Fibroblast of skin of scalp (primary cell): ENCODE results near the gene CCDC70. TPM values are rescaled to one million over a fixed set of nuclear protein-coding genes. Genes with fewer than 3 reads are reported as not detected.
A peak's percentile ranks its signal among the peaks of the same experiment; 100 is the strongest.
"Not testable (repeated sequence)": the region's sequence is repeated elsewhere in the genome, so short reads cannot be mapped to it uniquely, and the experiment has no call there.

Source experiments
- DNase-seq: peaks from one replicate; pipeline ENCODE4 v3.0.0-alpha.2; 2013
- polyA plus RNA-seq, 2 experiments: library from polyadenylated mRNA; unstranded; fragments of 120-200 nt; gene quantifications; one replicate each; pipeline ENCODE4 v1.2.1, GENCODE V29; 2013; ENCODE audit not compliant: insufficient read length in 2 of 2

Gene CCDC70
- polyA plus RNA-seq (2013, experiment 1 of 2; ENCODE audit: insufficient read length), result not detected
- not detected for polyA plus RNA-seq (2013, experiment 2 of 2; ENCODE audit: insufficient read length)

DNA sequence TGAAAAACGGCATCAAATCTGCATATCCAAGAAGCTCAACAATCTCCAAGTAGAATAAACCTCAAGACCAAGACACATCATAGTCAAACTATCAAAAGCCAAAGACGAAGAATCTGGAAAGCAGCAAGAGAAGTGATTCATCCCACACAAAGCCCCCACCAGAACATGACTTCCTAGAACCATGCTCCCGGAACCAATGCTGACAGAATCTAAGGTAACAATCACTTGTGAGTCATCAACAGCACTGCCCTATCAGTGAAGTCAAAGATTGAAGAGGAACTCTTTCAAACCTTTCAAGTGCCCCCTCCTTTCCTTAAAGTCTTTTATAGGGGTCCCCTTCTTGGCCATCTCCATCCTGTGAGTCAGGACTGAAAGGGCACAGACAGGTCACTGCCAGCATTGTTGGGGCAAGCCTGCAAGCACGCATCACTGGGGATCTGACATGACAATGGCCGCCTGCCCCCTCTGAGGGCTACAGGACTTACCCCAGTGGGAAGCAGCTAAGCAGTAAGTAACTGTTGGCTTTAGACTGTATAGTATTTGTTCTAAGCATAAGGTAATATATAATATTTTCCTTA, at the start of gene CCDC70:
Gene CCDC70, plus strand, starts transcription at position 247 of the 578 bp plus-strand sequence. CDS start 3,443 bp downstream, outside the sequence.
- DNase-seq, result peak; percentile 9

DNA sequence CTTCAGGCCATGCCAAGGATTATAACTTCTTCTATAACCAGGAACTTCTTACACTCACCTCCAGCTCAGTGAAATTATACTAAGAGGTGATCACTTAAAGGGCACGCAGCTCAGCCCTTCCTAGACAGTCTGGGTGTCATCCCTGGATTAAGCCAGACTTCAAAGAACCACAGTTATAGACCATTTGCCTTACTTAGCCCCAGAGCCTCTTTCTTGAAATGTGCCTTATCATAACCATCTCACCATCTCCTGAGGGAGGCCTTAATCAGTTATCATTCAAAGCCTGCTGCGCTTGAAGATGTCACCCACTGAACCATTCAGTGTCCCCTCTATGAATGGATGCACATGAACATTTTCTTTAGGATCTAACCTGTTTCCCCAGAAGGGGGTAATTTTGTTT, 47.7 kb upstream of the CCDC70 start:
- DNase-seq, result no peak

DNA sequence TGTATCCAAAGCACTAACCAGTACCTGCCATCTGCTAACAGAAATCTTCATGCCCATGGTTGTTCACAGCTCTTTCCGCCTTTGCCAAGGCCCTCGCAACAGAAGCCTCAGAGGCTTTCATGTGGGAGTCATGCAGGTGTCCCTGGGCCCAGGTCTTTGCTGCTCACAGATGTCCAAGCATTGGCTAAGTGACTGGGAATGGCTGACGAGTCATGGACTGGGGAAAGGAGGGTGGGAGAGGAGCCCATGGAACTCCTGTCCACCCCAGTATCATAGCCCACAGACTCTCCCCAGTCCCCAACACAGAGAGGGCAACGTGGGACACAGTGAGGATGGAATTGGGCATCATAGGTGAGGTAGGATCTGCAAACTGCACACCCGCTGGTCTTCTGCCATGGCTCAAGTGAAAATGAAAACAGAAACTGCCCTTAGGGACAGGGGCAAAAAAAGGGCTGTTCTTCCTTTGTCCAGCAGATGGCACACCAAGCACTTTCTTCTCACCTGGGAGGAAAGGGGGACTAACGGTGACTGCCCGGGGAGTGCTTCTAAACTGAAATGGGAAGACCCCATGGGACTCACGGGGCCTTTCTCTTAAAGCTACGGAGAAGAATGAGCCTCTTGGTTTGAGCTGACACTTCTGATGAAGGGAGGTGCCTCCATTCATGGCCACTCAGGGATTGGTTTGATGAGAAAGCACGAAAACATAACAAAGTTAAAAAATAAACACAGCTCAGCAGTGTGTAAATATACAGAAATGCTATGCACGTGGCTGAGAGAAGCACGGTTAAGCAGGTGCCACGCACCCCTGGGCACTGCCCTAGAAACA, 46.7 kb upstream of the CCDC70 start:
- peak; percentile 48 for DNase-seq

DNA sequence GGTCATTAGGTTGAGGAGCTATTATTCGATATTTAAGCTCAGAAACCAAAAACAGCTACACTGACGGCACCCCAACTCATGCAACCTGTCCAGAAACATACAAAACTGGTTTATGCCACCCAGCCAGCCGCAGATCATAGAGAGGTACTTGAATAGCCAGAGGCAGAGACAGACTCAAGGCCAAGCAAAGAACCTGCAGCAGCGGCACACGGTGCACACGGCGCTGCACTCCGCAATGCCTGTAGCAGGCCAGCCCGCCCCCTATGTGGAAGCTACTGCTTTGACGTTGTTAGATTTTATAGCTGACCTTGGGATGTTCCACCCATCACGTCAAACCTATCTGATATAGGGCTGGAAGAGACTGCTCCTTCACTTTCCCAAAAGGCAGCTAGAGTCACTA, 45.9 kb upstream of the CCDC70 start:
- no peak for DNase-seq

DNA sequence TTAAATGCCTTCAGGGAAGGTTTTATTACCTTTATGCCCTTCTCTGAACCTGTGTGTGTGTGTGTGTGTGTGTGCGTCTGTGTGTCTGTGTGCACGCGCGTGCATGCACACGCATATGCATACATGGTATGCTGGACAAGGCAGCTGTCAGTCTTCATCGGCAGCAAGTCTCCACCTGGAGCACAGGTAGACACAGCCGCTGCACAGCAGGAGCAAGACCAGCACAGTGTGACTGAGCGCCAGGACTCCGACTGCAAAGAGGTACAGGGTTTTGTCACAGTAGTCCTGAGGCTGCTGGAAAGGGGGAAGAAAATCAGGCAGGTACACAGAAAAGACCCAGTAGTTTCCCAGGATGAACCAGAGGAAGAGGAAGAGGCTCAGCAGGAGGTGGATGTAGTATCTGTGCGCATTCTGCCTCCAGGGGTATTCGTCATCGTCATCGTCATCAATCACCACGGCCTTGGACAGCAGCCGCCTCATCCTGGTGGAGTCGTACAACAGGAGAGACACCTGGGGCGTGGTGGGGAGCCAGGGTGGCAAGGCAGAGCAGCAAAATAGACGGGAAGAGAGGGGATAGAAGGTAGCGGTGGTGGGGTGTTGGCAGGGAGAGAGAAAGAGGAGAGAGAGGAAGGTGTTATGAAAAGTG, 45.0 kb upstream of the CCDC70 start:
- DNase-seq, result no peak

DNA sequence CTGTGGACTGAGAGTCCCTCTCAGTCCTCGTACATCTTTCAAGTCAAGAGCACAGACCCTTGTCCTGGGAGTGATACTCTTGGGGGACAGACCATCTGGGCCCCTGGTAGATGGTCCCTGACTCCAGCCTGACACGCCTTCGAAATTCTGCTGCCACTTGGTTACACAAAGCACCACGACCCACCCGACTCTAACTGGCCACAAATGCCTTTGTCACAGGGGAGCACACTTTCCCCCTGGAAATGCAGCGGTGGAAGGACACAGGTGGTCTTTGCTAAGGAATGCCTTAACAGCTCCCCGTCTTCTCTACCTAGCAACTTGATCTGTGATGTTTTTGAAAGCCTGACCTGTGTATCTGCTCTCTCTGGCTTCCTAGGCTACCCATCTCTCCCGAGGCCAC, 44.1 kb upstream of the CCDC70 start:
- no peak for DNase-seq

DNA sequence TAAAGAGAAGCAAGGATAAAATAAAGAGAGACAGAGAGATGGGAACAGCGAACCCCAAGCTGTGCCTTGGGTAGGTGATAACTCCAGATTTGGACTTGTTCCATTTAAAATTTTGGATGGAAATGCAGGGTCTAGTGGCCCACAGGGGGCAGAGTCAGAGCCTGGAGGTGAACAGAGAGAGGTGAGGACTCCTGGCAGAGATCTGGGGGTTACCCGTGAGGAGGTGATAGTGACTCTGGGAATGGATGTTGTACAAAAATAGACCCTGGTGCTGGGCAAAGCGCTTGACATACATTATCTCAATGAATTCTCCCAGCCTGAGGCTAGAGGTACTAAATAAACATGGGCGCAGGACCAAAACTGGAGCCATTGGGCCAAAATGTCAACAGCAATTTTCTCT, 43.5 kb upstream of the CCDC70 start:
- DNase-seq, result no peak

DNA sequence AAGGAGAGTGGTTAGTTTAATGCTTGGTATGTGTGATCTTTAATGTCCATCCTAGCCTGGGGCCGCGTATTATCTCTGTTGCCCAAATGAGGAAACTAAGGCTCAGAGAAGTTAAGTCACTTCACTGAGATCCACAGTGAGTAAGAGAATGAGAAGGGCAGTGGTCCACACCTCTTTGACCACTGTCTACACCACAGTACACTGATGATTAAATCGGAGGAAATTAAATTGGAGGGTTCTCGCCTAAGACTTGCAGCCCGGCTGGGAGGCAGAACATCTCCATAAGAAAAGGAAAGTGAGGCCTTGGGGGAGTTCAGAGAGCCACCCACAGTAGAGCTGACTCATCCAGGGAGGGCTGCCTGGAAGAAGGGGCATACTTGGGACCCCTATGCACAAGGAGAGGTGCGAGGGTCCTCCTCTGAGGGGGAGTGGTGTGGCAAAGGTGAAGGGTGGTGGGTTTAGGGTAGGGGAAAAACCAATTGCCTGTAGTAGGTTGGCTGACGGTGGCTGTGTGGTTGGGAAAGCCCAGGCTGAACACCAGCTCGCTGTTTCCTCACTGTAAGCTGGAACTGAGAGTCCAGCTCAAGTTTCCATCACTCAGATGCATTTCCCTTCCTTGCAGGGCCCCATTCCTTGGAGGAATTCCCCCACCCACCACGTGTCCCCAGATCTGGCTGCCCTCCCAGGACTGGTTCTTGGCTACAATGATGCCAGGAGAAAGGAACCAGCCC, 42.8 kb upstream of the CCDC70 start:
- DNase-seq, result no peak

DNA sequence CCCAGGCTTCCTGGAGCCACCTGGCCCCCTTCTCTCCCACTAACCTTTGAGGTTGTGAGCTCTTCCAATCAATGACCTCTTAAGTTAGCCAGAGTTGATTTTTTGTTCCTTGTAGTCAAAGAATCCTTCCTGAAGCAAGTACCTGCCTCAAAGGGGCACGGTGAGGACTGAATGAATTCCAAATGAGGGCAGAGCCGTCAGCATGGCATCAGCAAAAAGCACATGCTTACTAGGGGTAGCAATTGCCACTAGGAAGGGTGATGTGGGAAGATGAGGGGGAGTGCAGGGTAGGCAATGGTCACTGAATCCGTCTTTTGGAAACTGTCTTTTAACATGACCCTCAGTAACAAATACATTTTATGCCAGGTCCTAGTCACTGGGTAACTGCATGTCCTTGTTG, 42.2 kb upstream of the CCDC70 start:
- DNase-seq, result no peak

DNA sequence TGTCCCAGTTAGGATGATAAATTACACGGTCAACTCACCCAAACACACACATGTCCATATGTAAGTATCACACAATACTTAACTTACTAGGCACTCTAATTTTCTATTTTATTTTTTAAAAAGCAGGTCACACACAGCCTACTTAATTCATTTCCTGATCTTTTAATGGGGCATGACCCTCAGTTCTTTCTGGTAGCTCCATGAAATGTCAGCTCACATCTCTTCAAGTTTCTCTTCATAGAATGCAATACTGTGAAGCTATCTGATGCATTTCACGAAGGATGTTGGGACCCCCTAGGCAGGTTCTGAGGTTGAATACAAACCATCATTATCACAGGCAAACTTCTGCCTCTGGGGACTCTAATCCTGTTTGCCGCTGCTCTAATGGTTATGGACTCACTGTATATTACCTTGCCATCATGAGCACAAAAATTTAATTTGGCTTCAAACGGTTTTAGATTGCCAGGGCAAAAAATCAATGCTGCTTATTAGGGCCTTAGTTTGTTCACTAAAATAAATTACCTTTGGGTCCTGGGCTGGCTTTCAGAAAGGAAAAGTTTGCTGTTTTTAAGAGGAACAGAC, 41.7 kb upstream of the CCDC70 start:
- DNase-seq, result no peak

DNA sequence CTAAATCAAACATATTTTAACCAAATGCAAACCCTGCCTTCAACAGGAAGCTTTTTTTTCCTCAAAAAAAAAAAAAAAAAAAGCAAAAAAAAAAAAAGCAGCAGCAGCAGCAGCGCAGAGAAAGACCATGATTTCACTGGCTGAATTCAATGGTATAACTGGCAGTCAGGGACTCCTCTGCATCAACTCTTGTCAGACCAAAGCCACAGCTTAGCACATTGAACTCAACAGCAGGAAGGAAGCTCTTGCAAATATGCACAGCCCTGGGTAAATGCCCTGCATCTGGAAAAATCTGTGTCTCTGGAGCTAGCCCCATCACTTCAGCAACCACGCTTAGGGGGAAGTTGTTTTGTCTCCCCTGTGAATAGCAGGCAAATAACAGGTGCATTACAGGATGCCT, 40.2 kb upstream of the CCDC70 start:
- no peak for DNase-seq

DNA sequence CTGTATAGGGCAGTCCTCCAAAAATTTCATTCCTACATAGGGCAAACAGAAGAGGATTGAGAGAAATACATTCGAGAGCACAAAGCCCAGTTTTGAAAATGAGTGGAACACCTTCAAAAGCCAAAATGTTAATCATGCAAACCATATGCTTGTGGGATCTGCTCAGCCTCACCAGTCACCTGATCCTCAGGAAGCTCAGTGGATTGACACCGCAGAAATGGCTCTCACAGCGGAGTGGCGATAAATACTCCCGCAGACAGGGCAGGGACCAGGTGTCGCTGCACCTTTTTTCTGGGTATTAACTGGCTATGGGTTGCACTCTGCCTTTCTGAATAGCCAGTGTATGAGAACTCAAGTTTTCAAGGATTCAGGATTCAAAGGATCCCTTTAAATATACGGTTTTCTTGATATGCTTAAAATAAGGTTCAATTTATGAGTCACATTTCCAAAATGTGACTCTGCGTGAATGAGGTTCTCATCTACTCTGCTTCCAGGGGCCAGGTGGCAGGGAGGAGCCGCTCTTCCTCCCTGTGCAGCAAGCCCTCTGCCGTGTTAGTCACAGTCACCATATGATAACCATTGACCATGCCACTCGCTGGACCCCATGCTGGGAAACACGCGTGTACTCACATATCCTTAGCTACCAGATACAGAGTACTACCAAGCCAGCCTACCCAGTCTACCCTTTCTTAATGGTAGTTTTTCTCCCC, 39.5 kb upstream of the CCDC70 start:
- DNase-seq, result no peak

DNA sequence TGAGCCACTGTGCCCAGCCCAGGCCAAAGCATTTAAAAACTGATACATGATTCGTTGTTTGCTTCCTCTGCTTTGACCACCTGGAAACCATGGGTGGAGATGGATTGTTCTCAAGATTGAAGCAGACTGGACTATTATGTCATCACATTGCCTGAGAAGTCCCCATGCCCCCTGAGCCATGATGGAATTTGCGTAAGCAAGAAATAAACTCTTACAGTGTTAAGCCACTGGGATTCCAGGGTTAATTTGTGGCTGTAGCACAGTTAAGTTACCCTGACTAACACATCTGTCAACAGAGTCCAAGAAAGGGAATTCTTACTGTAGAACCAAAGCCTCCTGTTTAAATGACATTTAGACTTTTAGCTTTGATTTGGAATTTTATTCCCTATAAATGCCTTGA, 38.4 kb upstream of the CCDC70 start:
- DNase-seq, result no peak

DNA sequence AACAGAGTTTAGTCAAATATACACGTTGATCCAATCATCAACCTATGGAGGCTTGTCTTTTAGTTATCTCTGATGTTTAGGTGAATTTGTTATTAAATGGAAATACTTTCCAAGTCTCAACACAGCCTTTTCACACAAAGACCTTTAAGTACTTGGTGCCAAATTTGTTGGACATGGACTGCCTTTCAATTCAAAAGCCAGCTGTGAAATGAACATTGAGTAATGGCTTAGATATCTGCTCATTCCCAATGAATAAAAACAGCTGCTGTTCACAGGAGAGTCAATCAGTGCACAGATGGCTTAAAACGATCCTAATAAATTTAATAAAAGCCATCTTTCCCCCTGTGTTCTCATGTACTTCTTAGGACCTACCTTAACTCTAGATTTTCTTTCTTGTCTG, 37.9 kb upstream of the CCDC70 start:
- no peak for DNase-seq

DNA sequence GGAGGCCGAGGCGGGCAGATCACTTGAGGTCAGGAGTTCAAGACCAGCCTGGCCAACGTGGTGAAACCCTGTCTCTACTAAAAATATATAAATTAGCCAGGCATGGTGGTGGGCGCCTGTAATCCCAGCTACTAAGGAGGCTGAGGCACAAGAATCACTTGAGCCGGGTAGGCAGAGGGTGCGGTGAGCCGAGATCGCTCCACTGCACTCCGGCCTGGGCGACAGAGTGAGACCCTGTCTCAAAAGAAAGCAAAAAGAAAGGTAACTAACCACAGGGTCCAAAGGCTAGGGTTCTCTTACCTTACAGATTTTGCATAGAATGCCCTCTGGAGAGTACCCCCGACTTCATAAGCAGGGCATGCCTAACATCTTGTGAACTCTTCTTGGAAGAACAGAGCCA, 37.1 kb upstream of the CCDC70 start:
- DNase-seq, result not testable (repeated sequence)

DNA sequence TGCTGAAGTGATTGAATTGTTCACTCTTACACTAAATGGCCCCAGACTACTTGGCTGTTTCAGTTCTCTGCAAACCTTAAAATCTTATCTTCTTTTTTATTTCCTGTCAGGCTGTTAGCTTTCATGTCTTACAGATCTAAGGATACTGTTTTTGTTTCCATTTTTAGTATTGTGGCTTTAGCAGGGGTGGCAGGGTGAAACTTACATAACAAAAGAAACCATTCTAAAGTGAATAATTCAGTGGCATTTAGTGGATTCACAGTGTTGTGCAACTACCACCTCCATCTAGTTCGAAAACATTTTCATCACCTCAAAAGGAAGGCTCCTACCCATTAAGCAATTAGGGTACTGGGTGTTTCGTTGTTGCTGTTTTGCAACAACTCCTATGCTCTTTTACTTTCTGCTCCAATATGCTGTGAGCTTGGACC, 36.6 kb upstream of the CCDC70 start:
- no peak for DNase-seq

DNA sequence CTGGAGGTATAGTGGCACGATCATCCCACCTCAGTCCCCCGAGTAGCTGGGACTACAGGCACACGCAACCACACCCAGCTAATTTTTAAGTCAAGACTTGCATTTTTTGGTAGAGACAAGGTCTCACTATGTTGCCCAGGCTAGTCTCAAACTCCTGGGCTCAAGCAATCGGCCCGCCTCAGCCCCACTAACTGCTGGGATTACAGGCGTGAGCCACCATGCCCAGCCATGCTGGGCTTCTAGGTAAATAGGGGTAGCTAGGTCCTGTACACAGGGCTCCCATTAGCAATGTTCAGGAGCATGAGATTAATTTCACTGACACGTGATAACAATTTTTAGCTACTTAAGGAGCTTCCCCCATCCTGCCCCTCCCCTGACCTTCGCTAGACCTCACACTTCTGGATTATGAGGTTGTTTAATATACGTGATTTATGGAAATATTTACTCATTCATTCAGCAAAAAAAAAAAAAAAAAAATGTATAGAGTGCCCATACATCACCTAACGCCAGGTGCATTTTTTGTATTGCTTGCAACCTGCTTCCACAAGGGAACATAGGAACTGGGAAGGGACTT, 36.0 kb upstream of the CCDC70 start:
- no peak for DNase-seq

DNA sequence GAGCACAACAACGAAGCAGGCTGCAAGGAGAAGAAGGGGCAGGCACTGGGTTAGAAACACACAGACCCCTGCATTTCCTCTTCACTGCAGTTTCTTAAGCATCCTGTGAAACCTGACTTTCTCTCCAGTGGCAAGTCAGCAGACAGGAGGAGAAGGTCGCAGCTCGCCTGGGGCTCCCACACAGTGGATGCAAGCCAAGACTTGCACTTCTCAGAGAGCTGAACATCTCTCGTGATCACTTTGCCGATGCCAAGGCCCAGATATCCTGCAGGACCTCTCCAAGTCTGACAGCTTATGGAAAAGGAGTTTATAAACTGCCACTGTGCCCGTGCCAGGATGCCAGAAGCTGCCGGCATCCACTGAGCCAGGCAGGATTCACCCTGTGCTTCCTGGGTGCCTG, 35.2 kb upstream of the CCDC70 start:
- DNase-seq, result no peak

DNA sequence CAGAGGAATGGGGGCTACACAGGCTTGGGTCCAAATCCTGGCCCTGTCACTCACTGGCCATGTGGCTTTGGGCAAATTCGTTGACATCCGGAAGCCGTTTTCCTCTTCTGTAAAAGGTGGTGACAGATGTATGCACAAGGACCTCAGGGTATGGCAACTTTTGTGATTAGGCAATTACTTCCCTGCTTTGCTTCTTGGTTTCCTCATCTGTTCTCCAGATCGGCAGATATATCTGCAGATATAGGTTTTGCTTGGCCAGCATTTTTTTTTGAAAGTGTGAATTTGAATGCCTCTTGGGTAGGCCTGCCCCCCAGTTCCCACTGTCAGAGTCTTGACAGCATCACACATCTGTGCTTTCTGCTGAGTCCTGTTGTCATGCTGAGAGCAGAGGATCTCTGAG, 34.5 kb upstream of the CCDC70 start:
- no peak for DNase-seq

DNA sequence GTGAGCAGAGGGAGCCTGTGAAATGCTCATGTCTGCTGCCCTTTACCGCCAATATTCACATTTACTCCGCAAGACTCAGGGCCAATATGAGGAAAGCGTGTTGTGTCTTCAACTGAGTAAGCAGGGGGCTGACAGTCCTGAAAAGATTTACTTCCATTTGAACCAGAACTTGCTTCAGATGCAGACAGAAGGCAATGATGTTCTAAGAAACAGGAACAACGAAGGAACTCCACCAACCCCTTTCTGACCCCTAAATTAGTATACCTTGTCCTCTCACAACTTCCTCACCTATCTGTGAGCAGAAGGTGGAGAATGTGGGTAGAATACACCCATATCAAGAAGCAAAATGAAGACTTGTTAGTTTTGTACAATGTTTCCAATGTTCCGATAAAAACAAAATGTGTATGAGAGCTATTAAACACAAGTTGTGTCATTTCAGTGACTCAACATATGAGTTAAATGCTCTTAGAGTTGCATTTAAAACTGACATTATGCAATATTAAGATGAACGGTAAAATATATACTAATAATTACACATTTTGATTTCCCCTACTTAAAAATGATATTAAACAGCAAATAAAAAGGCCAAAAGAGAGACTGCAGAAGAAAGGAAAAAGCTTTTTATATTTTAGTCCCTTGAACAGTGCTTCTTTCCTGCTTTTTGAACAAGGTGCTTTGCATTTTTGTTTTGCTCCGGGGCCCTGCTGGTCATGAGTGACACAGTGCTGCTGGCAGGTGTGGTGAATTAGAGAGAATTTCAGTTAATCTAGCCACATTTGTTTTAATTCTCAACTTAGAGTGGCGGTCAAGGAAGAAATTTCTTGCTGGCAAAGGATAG, 32.8 kb upstream of the CCDC70 start:
- no peak for DNase-seq

DNA sequence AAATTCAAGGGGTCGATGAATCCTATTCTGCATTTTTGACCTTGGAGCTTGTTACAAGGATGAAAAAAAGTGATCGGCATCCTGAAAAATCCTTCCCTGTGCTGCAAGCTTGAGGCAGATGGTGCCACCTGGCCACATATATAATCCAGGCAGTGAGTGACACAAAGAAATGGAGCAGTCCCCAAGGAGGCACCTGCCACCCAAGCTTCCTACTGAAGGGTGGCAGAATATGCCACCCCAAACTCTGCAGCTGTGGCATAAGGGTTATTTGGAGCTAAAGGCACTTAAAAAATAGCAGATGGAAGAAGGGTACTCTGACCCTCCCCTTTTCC, 32.2 kb upstream of the CCDC70 start:
- DNase-seq, result no peak
